NCI-H82 treated with DMSO at 0.1 percent for 48 hours (cell line): Measurements from ENCODE around the gene LGALS1.
"Not testable (repeated sequence)": the region's sequence is repeated elsewhere in the genome, so short reads cannot be mapped to it uniquely, and the experiment has no call there.

Experiments
- DNase-seq: peaks from one replicate; lab custom pipeline; 2025; ENCODE audit not compliant: unreplicated experiment; lab: John Stamatoyannopoulos, UW

Gene LGALS1

DNA sequence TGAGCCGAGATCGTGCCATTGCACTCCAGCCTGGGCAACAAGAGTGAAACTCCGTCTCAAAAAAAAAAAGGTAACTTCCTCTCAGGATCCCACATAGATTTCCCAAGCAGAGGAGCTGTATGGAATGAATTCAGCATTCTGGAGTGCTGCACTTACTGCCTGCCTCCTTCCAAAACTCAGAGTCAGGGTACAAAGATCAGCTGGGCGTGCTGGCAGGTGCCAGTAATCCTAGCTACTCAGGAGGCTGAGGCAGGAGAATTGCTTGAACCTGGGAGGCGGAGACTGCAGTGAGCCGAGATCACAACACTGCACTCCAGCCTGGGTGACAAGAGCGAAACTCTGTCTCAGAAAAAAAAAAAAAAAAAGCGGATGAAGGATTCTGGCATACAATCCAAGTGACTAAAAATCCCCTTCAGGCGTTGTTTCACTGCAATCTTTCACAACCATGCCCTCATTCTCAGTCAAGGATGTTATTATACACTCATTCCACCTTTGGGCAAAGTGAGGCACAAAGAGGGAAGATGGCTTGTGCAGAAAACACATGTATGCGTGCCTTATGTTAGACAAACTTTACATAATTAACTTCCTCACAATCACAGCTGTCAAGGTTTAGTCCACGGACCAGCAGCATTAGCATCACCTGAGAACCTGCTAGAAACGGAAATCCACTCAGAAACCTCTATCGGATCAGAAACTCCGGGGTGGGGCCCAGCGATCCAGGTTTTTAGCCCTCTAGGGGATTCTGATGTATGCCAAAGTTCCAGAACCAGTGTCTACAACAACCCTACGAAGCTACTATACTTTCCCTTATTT is 9.6 kb downstream of the LGALS1 start:
- no peak for DNase-seq

- DNase-seq, result peak; percentile 52
Measured at GRCh38 chr22:37686002-37686982, 10.9 kb downstream of the LGALS1 start, which contains the start of gene NOL12. Gene NOL12 (plus strand): TSS chr22:37686343. CDS start chr22:37686393, 50 bp downstream.

DNA sequence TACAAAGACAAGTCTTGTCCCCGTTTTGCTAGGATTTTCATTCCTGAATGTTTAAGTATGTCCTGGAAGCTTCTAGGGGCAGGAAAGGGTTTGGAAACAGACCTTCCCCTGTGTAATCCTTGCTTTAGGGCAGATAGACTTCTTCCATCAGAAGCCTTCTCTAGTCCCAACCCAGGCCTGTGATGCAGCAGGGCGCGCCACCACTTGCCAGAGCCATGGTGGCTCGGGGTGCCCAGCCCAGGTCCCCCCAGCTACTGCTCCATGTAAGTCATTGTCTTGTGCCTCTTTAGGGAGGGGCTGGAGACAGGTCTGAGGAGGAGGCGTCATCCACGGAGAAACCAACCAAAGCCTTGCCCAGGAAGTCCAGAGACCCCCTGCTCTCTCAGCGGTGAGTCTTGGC is 15.0 kb downstream of the LGALS1 start:
- DNase-seq, result no peak

GRCh38 chr22:37690901-37691504 is 15.6 kb downstream of the LGALS1 start:
- DNase-seq, result no peak

DNA sequence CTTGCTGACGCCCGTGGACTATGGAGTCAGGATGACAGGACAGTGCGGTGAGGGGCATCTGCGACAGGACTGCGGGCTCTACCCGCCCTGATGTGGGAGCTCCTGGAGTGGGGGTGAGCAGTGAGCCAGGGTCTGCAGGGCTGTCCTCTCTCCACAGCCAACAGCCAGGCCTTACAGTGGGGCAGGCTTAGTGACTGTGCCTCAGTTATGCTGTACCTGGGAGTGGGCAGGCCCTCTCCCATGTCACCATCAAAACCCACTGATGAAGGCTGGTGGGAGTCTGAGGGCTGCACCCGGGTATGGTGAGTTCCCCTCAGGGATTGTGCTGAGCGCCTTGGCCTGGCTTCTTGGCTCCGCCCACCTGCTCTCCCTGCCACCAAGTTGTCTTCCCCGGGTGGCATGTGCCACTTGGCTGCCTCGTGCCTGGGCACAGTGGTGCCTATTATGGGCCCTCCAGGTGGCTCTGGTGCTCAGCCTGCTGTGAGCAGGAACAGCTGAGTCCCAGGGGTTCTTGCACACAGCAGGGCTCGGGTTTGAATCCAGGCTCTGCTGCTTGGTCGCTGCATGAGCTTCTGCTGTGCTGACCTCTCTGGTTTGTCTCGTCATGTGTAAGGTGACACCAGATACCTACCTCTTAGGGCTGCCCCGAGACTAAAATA is 17.3 kb downstream of the LGALS1 start:
- DNase-seq, result no peak

DNA sequence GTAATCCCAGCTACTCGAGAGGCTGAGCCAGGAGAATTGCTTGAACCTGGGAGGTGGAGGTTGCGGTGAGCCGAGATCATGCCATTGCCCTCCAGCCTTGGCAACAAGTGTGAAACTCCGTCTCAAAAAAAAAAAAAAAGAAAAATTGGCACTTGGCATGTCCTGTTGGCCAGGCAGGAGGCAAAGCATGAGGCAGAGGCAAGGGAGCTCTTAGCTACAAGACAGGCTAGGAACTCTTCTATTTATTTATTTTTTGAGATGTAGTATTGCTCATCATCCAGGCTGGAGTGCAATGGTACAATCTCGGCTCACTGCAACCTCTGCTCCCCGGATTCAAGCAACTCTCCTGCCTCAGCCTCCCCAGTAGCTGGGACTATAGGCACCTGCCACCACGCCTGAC is 18.7 kb downstream of the LGALS1 start:
- not testable (repeated sequence) for DNase-seq

- DNase-seq, result not testable (repeated sequence)
Measured at GRCh38 chr22:37696260-37696656, 20.8 kb downstream of the LGALS1 start.

- DNase-seq, result peak; percentile 95
Measured at GRCh38 chr22:37696657-37697537, 21.5 kb downstream of the LGALS1 start, which contains the start of gene TRIOBP. Gene TRIOBP (plus strand): TSS chr22:37697048. CDS start chr22:37701366, 4,318 bp downstream.

DNA sequence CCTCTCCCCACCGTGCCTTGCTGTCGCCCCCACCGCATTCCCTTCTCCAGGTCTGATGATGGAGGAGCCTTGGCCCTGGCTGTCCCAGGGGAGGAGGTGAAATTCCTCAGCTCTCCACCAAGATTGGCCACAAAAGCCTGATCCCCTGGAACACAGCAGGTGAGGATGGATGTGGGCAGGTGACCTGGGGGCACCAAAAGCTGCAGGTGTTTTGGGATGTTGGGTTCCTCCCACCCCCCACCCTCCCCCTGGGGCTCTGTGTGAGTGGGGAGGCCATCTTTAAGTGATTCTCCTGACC is 22.1 kb downstream of the LGALS1 start:
- DNase-seq, result no peak

- DNase-seq, result no peak
Measured at GRCh38 chr22:37701141-37701786, 25.8 kb downstream of the LGALS1 start.

DNA sequence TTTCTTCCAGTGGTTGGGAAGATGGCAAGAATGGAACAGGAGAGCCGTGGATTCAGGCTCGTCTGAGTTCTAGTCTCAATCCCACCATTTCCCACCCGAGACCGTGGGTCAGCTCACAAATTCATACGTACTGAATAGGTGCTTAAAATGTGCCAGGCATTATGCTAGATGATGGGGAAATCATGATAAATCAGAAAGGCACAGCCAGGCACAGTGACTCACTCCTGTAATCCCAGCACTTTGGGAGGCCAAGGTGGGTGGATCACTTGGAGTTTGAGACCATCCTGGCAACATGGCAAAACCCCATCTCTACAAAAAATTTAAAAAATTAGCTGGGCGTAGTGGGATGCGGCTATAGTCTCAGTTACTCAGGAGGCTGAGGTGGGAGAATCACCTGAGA is 28.5 kb downstream of the LGALS1 start:
- DNase-seq, result no peak

DNA sequence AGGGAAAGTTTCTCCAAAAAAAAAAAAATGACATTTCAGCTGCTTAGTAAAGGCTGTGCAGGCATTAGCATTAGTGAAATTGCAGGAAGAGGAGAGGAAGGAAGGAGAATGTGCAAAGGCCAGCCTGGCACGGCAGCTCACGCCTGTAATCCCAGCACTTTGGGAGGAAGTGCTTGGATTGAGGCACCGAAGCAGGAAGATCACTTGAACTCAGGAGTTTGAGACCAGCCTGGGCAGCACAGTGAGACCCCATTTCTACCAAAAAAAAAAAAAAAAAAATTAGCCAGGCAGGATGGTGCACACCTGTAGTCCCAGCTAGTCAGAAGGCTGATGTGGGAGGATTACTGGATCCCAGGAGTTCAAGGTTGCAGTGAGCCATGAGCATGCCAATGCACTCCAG is 29.2 kb downstream of the LGALS1 start:
- no peak for DNase-seq

DNA sequence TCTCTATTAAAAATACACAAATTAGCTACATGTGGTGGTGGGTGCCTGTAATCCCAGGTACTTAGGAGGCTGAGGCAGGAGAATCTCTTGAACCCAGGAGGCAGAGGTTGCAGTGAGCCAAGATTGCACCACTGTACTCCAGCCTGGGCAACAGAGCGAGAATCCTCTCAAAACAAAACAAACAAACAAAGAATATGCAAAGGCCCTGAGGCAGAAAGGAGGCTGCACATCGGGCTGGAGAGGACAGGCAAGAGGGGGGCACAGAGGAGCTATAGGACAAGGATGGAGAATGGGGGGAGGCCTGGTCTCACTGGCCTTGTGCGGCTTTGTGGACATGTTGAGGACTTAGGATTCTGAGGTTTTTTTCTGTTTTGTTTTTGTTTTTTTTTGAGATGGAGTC is 29.8 kb downstream of the LGALS1 start:
- DNase-seq, result no peak

- no peak for DNase-seq
Measured at GRCh38 chr22:37708580-37709444, 33.4 kb downstream of the LGALS1 start.

- DNase-seq, result no peak
Measured at GRCh38 chr22:37709445-37709765, 34.0 kb downstream of the LGALS1 start.

DNA sequence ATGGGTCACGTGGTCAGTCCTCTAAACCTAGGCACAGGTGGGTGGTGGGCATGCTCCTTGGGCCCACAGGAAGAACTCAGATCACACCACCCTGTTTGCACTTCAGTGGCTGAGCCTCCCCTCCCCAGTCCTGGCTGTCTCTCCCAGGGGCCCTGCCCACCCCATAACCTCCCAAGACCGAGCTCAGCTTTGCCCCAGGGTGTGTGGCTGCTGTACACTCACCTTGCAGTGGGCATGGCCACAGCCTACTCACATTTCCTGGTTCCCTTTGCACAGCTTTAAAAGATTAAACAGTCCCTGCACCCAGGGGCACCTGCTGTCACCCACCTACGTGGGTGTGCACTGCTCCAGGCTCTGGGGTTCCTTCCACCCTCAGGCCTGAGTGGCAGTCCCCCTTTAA is 35.2 kb downstream of the LGALS1 start:
- DNase-seq, result no peak

GRCh38 chr22:37711490-37711889 is 36.1 kb downstream of the LGALS1 start:
- DNase-seq, result no peak

- DNase-seq, result no peak
Measured at GRCh38 chr22:37713761-37714160, 38.3 kb downstream of the LGALS1 start.

- no peak for DNase-seq
Measured at GRCh38 chr22:37714634-37715033, 39.2 kb downstream of the LGALS1 start.
